Measurements from ENCODE around the gene XPO6.

The XPO6 gene

DNA sequence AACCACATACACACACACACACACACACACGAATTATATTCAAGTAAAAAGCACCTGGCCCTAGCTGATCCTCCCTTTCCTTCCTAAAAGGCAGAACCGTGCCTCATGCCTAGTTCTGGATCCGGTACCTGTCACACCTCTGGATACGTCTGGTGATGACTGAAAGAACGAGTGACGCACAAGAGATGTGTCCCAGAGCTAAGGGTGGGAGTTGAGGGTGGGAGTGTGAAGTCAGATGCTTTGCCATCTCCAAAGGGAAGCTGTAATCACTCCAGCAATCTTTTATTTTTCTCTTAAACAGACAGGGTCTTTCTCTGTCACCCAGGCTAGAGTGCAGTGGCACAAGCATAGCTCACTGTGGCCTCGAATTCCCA is 121.8 kb downstream of the XPO6 start:
- no peak for DNase-seq (ENCODE audit: low spot score)

DNA sequence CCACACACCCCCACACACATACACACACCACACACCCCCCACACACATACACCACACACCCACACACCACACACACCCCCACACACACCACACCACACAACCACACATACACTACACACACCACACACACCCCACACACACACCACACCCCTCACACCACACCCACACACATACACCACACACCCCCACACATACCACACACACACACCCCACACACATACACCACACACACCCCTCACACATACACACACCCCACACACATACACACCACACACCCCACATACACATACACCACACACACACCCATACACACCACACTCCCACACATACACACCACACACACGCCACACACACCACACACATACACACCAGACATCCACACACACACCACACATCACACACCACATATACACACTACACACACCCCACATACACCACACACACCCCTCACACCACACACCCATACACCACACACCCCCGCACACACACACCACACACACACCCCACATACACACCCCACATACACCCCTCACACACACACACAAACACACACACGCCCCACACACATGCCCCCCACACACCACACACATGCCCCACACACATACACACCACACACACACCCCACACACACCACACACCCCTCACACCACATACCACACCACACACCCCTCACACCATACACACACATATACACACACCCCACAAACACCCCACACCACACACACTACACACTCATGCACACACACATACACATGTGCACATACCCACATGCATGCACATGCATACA is 122.4 kb downstream of the XPO6 start:
- DNase-seq (ENCODE audit: low spot score) = no peak

DNA sequence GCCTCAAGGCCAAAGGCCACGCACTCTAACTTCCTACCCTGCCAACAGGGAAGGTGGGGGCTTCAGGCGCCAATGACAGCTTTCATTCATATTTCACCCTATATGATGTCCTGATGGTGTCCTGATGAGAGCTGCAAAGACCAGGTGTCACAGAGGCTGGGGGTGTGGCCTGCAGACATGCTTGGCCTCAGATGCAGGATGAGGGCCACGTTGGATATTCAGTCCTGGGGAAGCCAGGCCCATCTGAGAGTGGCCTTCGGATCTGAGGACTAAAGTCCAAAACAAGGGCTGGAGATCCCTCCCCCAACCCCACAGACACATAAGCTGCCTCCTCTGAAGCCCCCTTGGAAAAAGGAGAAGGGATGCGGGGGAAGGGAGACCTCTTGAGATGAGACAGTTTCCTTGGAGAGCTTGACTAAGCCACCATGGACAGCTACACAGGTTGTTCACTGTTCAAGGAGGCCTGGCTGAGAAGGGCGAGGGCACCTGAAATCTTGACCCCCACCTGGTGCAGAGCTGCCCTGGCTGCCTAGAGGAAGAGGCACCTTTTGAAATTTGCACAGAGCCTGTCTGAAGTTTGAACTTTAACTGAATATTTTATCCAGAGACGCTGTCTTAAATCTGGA is 124.0 kb downstream of the XPO6 start:
- DNase-seq (ENCODE audit: low spot score) = peak; percentile 48

DNA sequence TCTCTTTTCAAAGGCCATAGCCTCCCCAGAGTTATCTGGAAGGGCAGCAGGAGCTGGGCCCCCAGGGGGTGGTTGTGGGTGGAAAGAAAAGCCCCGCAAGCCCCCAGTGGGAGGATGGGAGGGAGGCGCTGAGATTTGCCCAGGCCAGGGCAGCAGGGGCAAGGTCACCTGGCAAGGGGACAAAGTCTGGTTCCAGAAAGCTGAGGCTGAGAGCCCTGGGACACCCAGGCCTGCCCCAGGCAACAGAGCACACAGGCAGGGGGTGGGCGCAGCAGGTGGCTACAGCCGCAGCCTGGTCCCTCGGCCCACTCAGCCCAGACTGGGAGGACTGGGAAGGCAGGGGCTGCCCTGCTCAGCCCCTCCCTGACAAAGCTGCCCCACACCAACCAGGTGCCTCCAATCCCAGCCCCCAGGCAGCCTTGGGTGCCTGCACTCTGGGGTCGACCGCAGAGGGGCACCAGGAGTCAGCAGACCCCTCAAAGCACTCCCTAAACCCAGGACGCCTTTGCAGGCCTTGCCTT is 124.6 kb downstream of the XPO6 start:
- DNase-seq (ENCODE audit: low spot score) = no peak

DNA sequence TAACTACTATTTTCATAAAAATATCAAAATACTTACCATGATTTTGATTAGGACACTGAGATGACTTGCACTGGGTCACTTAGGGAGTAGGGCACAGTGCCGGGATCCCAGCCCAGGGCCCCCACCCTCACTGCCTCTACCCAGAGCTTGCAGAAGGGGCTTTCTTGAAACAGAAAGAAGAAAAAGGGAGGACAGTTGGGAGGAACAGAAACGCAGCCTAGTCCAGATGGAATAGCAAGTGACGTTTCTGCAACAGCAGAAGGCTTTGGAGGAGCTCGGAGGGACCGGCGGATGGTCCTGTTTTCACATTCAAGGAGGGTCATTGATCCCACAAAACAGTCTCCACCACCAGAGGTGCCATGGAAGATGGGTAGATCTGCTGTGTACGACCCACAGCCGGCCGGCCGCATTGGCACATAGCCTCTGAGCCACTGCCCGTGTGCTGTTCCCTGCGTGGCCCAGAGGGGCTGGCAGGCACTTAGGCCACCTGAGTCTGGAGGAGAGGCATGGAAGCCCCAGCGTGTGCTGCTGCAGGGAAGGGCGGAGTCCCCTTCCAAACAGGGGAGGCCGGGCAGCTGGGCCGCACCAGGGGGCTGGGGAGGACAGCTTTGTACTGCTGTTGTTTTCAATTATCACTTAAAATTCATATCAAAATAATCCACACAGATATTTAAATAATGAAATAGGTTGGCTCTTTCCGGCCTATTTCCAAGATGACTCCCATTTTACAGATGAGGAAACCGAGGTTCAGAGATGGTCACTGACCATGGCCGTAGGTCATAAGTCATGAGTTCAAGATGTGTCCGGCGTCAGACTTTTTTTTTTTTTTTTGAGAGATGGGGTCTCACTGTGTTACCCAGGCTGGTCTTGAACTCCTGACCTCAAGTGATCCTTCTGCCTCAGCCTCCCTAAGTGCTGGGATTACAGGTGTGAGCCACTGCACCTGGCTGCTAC is 125.3 kb downstream of the XPO6 start:
- DNase-seq (ENCODE audit: low spot score) = no peak

DNA sequence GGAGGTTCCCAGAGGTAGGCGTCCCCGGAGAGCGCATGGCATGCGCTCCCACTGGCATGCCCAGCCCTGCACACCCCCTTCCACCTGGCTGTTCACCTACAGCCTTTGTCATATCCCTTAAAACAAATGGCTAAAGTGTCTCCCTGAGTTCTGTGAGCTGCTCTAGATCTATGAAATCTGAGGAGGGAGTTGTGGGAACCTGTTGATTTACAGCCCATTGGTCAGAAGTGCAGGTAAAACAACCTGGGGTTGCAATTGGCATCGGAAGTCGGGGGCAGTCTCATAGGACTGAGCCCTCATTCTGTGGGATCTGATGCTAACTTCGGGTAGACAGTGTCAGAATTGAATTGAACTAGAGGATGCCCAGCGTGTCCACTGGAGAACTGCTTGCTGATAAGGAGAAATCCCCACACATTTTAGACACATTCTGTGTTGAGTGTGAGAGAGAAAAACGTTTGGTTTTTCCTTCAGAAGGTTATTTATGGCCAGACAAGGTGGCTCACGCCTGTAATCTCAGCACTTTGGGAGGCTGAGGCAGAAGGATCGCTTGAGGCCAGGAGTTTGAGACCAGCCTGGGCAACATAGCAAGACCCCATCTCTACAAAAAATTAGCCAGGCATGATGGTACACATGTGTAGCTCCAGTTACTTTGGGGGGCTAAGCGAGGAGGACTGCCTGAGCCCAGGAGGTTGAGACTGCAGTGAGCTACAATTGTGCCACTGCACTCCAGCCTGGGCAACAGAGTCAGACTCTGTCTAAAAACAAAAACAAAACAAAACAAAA is 126.2 kb downstream of the XPO6 start:
- DNase-seq (ENCODE audit: low spot score) = no peak

DNA sequence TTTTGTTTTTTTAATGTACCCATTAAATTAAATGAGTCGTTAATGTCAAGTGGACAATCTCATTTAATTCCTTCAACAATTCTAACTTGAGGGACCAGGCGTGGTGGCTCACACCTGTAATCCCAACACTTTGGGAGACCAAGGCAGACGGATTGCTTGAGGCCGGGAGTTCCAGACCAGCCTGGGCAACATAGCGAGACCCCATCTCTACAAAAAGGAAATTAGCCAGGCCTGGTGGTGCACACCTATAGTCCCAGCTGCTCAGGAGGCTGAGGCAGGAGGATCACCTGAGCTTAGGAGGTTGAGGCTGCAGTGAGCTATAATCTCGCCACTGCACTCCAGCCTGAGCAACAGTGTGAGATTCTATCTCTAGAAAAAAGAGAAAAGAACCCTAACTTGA is 127.6 kb downstream of the XPO6 start:
- DNase-seq (ENCODE audit: low spot score) = no peak

DNA sequence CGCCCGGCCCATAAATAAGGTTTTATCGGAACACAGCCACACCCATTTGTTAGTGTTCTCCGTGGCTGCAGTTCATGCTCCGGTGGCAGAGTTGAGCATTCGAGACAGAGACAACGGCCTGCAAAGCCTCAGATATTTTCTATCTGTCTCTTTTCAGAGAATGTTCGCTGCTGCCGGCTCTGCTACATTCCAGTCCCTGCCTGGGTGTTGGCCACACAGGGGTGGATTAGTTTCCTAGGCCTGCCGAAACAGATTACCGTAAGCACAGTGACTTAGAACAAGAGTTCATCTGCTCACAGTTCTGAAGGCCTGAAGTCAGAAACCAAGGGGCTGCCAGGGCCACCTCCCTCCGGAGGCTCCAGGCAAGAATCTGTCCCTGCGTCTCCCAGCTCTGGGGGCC is 129.1 kb downstream of the XPO6 start:
- DNase-seq (ENCODE audit: low spot score) = no peak

DNA sequence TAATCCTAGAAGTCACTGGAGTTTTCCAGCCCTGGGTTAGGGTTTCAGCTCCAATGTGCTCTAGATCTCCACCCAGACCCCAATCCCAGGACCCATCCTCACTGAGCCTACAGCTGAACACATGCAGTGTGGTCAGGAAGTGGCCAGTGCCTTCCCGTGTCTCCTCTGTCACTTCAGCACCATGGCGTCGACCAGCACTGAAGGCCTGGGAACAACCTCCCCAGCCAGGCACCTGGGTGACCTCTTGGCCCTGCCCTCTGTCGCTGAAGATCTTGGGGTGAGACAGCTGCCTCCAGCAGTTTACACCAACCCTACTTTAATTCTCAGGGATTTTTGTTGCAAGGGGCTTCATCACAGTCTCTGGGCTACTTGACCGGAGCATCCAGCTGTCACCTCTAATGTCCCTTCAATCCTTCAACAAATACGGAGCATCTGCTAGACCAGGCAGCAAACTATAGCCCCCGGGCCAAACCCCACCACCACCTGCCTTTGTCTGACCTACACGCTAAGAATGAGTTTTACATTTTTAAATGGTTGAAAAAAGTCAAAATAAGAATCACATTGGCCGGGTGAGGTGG is 130.3 kb downstream of the XPO6 start:
- no peak for DNase-seq (ENCODE audit: low spot score)

DNA sequence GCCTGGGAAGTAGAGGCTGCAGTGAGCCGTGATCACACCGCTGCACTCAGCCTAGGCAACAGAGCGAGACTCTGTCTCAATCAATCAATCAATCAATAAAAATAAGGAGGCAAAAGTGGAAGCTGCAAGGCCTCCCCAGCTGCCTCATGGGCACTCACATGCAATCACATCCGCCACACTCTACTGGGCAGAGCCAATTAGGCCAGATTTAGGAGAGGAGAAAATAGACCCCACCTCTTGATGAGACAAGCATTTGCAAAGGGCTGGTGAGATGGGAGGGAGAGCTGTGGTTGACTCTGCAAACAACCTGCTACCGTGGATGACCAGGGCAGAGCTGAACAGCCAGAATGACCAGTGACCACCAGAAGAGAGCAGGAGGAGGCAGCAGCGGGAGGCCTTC is 133.5 kb downstream of the XPO6 start:
- no peak for DNase-seq (ENCODE audit: low spot score)

DNA sequence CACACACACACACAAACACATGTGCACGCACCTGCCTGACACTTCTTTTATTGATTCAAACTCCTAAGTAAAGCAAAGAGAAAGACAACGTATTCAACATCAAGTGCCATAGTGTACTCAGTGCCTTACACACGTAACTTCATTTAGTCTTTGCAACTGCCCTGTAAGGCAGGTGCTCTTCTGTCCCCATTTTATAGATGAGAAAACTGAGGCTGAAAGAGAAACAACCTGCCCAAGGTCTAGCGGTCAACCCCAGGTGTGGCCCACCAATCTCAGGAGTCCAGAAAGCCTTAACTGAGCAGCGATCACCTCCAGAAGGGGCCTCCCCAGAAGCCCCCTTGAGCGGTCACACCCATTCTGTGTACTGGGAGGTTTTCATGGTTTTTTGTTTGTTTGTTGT is 137.9 kb downstream of the XPO6 start:
- DNase-seq (ENCODE audit: low spot score) = no peak

DNA sequence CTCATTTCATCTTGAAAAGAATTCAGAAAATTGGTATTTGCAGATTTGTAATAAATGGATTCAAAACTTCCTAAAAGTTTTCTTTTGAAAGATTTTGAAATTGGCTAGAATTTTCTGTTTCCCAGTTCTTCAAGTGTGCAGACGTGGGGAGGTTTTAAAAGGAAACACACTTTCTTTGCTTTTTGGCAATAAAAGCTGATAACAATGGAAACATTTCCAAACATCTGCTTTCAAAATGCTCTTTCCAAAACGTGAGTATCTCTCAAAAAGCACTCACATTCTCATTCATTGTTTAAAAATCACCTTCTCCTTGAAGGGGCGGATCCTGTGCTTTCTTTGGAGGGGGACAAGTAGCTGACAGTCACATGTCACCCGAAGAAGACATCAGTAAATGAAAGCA is 139.7 kb downstream of the XPO6 start:
- DNase-seq (ENCODE audit: low spot score) = no peak

DNA sequence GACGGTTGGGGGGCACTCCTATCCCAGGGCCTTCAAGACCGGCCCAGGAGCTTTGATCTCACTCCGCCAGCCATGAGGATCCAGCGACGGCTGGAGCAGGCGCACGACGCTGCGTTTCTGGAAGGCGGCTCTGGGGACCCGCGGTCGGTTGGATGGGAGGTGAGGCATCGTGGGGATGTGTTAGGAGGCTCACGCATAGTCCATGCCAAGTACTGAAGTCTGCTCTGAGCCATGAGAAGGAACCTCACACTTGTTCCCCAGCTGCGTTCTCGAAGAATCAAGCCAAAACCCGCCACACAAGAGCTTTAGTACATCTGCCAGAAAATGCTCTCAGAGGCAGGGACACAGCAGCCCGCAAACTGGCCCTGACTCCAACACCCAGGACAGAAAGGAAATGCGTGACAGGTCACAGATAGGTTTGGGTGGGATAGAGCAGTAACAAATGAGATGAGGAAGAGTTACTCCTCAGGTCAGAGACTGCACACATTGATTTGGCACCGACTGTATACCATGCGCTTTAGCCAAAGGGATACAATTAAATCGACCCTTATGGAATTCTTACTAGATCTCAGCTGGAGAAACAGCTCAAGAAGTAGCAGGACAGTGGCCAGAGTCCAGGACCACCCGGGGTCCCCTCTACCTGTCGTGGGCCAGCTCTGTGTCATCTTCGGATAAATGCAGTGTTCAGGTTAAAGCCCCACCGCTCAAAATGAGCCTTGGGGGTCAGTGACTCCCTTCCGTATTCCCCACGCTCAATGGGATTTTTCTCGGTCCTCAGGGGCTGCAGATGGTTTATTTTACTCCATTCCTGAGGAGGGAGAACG is 141.6 kb downstream of the XPO6 start:
- DNase-seq (ENCODE audit: low spot score) = no peak

DNA sequence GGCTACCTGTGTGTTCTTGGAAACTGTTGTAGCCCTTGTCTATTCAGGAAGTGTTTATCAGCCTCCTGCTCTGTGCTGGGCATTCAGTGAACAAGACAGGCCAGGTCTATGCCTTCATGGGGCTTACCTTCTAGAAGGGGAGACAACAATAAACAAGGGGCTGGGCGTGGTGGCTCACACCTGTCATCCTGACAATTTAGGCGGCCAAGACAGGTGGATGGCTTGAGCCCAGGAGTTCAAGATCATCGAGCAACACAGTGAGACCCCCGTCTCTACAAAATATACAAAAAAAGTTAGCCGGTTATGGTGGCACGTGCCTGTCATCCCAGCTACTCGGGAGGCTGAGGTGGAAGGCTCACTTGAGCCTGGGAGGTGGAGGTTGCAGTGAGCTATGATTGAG is 142.8 kb downstream of the XPO6 start:
- no peak for DNase-seq (ENCODE audit: low spot score)

DNA sequence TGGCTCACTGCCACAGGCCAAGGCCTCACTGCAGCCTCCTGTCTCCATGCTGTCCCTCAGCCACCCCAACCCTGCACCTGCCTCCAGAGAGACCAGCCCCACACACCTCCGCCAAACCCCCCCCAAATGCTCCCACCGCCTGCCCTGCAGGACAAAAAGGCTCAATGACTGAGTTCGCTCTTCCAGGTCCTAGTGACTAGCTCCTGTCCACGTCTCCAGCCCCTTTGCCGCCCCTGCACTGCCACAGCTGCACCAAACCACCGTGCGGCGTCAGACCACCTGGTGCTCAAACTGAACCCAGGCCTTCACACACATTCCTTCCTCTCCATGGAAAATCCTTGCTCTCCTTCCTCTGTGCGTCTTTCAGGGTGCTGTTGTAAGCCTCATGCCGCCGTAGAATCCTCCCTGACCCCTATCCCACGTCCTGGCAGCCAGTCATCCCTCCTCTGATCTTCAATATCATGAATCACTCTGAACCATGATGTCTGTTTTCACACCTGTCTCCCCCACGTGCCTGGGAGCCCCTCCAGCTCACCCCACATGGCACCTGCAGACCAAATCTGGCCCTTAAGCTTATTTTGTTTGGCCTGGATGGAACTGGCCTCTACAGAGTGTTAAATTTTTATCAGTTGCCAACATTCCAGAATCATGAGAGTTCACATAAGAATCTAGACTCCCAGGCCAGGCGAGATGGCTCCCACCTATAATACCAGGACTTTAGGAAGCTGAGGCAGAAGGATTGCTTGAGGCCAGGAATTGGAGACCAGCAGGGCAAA is 144.0 kb downstream of the XPO6 start:
- no peak for DNase-seq (ENCODE audit: low spot score)

DNA sequence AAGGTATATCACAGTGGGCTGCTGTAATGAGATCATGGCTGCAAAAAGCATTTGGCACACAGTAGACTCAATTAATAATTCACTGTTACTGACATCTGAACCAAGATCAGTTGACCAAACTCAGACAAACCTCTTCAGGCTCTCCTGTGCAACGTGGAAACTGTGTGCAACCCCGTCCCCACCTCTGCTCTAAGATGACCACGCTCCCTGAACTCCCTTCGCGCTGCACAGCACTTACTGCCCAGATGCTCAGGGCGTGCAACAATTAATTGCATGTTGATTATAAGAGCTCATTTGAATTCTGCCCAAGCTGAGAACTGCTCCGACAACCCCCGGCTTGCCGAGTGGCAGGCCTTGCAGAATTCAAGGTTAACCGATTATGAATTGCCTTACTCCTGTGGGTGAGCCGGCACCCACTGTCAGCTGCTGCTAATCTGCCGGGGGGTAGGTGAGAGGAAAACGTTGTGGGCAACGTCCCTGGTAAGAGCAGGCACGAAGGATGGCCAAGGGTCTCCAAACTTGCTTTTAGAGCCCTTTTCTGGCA is 147.0 kb downstream of the XPO6 start:
- no peak for DNase-seq (ENCODE audit: low spot score)

DNA sequence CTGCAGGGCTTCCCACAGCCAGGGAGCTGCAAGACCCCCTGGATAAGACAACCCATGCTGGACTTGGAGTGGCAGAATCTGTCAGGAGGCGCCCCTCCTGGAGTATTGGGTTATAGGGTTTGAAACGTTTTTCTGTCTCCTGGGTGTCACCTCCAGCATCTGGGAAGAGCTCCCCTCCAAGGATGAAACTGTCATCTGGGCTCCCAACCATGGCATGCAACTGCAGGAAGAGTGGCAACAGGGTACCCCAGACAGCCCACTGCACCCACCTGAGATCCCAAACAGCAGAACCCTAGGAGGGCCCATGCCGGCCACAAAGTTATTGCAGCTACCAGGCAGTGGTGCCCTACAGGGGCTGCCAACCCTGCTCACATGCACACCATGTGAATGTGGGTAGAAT is 147.6 kb downstream of the XPO6 start:
- DNase-seq (ENCODE audit: low spot score) = no peak

DNA sequence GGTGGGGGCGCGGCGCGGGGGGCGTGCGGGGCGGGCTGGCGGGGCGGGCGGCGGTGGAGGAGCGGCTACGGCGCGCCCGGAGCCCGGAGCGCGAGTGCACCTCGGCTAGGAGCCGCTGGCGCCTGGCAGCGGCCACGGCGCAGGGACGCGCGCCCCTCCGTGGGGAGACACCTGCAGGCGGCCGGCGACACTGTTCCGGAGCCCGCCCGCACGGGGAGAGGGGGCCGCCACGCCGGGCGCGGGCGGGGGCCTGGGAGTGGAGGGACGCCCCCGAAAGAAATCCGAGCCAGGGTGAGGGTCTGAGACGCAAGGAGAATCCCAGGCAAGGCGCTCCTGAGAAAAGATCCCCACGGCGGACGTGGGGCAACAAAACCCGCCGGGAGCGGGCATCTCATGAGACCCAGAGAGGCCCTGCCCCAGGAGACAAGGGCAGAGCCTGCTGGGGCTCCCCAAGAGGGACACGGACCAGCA is 148.1 kb downstream of the XPO6 start, which contains the start of gene GSG1L:
TSS of gene GSG1L (minus strand) at position 124 of the 471 bp plus-strand sequence. CDS start 290 bp downstream, outside the sequence.
- DNase-seq (ENCODE audit: low spot score) = peak; percentile 63
